Measurements from ENCODE around the gene MED13. TPM values are rescaled to one million over a fixed set of nuclear protein-coding genes. Genes with fewer than 3 reads are reported as not detected.

The MED13 gene
- polyA plus RNA-seq, 3 donors, result 2.1 to 32.0 (median 5.0) TPM

DNA sequence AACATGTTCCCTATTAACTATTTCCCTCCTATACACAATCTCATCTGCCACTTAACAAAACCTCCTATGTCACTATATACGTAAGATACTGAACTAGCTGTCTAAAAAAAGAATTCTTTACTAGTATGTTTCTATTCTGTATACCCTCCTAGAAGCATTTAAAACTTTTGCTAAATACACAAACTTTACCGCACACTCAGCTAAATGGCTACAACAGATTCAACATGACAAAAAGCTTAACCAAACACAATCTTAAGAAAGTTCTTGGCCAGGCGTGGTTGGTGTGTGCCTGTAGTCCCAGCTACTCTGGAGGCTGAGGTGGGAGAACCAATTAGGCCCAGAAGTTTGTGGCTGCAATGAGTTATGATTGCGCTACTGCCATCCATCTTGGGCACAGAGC, 20.0 kb downstream of the MED13 start:
- no peak overlapping the region for H3K4me2 ChIP-seq (replicated peaks; ENCODE audit: extremely low read depth, low read length, poor library complexity, severe bottlenecking)
- Mint-ChIP-seq H3K9me3 (no peaks in the 10 kb centered on the region), H3K4me1 (peaks cover 3% of the 10 kb centered on the region), H3K27ac (no peak overlapping the region), H3K4me3 (no peak overlapping the region), H3K36me3 (peaks cover 44 to 81% of the 10 kb centered on the region in 2 donors), H3K27me3 (ENCODE audit: low read depth in 3 of 3) (no peaks in the 10 kb centered on the region)
- no peak overlapping the region for H3K27ac ChIP-seq (ENCODE audit: low read depth in 1 of 2, low read length in 2 of 2)
- no peak overlapping the region for H3K4me3 ChIP-seq (replicated peaks in 1 of 3; ENCODE audit: low read depth in 2 of 3, low read length in 3 of 3)
- no peaks in the 10 kb centered on the region for H3K9me3 ChIP-seq (replicated peaks in 1 of 2; ENCODE audit: control insufficient read depth in 1 of 2, insufficient read depth in 1 of 2, low read length in 2 of 2)
- intact Hi-C loops (cut with micrococcal nuclease), result no loop called here
- H3K79me2 ChIP-seq (ENCODE audit: insufficient read depth, low read length), result peaks cover 83% of the 10 kb centered on the region
- 83% methylated on average over 1 of the region's 4 CpGs for WGBS (ENCODE audit: insufficient coverage)
- TF ChIP-seq CTCF (IDR thresholded peaks at IDR 0.05), result no peak
- H3K27me3 ChIP-seq (ENCODE audit: control insufficient read depth in 2 of 2, insufficient read depth in 2 of 2, low read length in 2 of 2), result no peaks in the 10 kb centered on the region
- H3K36me3 ChIP-seq (replicated peaks in 1 of 2; ENCODE audit: control insufficient read depth in 1 of 2, insufficient read depth in 2 of 2, low read length in 2 of 2), result peaks cover 73 to 97% of the 10 kb centered on the region in 2 donors
- H4K20me1 ChIP-seq (ENCODE audit: insufficient read depth, low read length), result peaks cover 98% of the 10 kb centered on the region
- H3K4me1 ChIP-seq (ENCODE audit: control insufficient read depth in 1 of 2, insufficient read depth in 2 of 2, low read length in 2 of 2), result no peaks in the 10 kb centered on the region
- no peak overlapping the region for H2AFZ ChIP-seq (ENCODE audit: insufficient read depth, low read depth, low read length, poor library complexity, severe bottlenecking)
- no peak overlapping the region for H3K9ac ChIP-seq (ENCODE audit: insufficient read depth, low read length, poor library complexity, severe bottlenecking)
- no peak for DNase-seq

- Mint-ChIP-seq H3K27me3 (ENCODE audit: low read depth in 3 of 3) (no peaks in the 10 kb centered on the region), H3K27ac (no peak overlapping the region)
- intact Hi-C loops (cut with micrococcal nuclease), result no loop called here
Observed at GRCh38 chr17:62043602-62044001, 21.5 kb downstream of the MED13 start.

More at GRCh38 chr17:62043602-62044001, 21.5 kb downstream of the MED13 start:
- no peak for DNase-seq
- Histone ChIP-seq H3K79me2 (ENCODE audit: insufficient read depth, low read length) (peaks cover 81% of the 10 kb centered on the region), H3K9me3 (replicated peaks in 1 of 2; ENCODE audit: control insufficient read depth in 1 of 2, insufficient read depth in 1 of 2, low read length in 2 of 2) (no peaks in the 10 kb centered on the region), H3K27me3 (ENCODE audit: control insufficient read depth in 2 of 2, insufficient read depth in 2 of 2, low read length in 2 of 2) (no peaks in the 10 kb centered on the region), H3K4me2 (replicated peaks; ENCODE audit: extremely low read depth, low read length, poor library complexity, severe bottlenecking) (no peak overlapping the region), H3K9ac (ENCODE audit: insufficient read depth, low read length, poor library complexity, severe bottlenecking) (no peak overlapping the region), H2AFZ (ENCODE audit: insufficient read depth, low read depth, low read length, poor library complexity, severe bottlenecking) (no peak overlapping the region), H3K4me1 (ENCODE audit: control insufficient read depth in 1 of 2, insufficient read depth in 2 of 2, low read length in 2 of 2) (no peaks in the 10 kb centered on the region), H3K27ac (ENCODE audit: low read depth in 1 of 2, low read length in 2 of 2) (no peak overlapping the region), H3K4me3 (replicated peaks in 1 of 3; ENCODE audit: low read depth in 2 of 3, low read length in 3 of 3) (no peak overlapping the region), H4K20me1 (ENCODE audit: insufficient read depth, low read length) (peaks cover 98% of the 10 kb centered on the region), H3K36me3 (replicated peaks in 1 of 2; ENCODE audit: control insufficient read depth in 1 of 2, insufficient read depth in 2 of 2, low read length in 2 of 2) (peaks cover 69 to 99% of the 10 kb centered on the region in 2 donors)
- Mint-ChIP-seq H3K36me3 (peaks cover 41 to 80% of the 10 kb centered on the region in 2 donors), H3K4me1 (no peaks in the 10 kb centered on the region), H3K9me3 (no peaks in the 10 kb centered on the region), H3K4me3 (no peak overlapping the region)
- no peak for TF ChIP-seq CTCF (IDR thresholded peaks at IDR 0.05)

Measured in CD14-positive monocyte (primary cell).